Measurements from ENCODE around the gene ADAMTSL5.

Gene ADAMTSL5

DNA sequence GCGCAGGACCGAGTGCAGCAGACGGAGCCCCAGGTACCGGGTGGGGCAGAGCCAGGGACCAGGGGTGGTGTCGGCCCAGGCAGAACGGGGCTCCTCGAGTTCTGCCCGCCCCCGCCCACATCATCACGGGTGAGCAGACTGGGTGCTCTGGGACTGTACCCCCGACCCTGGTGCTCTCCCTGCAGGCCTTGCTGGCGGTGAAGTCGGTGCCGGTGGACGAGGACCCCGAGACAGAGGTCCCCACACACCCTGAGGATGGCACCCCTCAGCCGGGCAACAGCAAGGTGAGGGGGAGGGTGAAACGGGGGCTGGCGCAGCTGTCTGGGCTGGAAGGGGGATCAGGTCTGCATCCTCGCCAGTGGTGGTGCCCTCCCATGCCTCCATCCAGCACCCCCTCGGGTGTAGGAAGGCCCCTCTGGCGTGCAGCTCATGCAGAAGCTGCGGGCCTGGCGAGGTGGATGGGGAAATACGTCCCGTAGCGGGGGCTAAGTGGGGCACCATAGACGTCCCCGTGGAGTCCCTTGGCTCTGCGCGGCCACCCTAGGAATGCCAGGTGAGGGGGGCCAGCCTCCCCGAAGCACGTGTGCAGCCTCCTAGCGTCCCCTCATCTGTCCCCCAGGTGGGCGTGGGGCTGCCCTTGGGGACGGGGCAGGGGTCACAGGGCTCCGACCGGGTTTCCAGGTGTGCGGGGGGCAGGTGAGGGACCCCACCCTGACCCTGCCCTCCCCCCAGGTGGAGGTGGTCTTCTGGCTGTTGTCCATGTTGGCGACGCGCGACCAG, 56.5 kb downstream of the ADAMTSL5 start:
- Histone ChIP-seq H3K36me3 (ENCODE audit: low read depth) (no peaks in the 10 kb centered on the region), H3K4me1 (ENCODE audit: insufficient read depth, poor library complexity, severe bottlenecking) (no peaks in the 10 kb centered on the region), H3K4me3 (ENCODE audit: severe bottlenecking) (no peak overlapping the region), H3K27me3 (ENCODE audit: insufficient read depth, poor library complexity, severe bottlenecking) (peaks cover 45% of the 10 kb centered on the region), H3K27ac (ENCODE audit: poor library complexity, severe bottlenecking) (no peak overlapping the region), H3K9me3 (ENCODE audit: severe bottlenecking) (no peaks in the 10 kb centered on the region)
- ATAC-seq (ENCODE audit: low read depth) (no peak), DNase-seq (ENCODE audit: low spot score) (no peak)
- TF ChIP-seq, protein P1, sequence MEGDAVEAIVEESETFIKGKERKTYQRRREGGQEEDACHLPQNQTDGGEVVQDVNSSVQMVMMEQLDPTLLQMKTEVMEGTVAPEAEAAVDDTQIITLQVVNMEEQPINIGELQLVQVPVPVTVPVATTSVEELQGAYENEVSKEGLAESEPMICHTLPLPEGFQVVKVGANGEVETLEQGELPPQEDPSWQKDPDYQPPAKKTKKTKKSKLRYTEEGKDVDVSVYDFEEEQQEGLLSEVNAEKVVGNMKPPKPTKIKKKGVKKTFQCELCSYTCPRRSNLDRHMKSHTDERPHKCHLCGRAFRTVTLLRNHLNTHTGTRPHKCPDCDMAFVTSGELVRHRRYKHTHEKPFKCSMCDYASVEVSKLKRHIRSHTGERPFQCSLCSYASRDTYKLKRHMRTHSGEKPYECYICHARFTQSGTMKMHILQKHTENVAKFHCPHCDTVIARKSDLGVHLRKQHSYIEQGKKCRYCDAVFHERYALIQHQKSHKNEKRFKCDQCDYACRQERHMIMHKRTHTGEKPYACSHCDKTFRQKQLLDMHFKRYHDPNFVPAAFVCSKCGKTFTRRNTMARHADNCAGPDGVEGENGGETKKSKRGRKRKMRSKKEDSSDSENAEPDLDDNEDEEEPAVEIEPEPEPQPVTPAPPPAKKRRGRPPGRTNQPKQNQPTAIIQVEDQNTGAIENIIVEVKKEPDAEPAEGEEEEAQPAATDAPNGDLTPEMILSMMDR (IDR thresholded peaks at IDR 0.05; ENCODE audit: poor library complexity, severe bottlenecking): no peak

DNA sequence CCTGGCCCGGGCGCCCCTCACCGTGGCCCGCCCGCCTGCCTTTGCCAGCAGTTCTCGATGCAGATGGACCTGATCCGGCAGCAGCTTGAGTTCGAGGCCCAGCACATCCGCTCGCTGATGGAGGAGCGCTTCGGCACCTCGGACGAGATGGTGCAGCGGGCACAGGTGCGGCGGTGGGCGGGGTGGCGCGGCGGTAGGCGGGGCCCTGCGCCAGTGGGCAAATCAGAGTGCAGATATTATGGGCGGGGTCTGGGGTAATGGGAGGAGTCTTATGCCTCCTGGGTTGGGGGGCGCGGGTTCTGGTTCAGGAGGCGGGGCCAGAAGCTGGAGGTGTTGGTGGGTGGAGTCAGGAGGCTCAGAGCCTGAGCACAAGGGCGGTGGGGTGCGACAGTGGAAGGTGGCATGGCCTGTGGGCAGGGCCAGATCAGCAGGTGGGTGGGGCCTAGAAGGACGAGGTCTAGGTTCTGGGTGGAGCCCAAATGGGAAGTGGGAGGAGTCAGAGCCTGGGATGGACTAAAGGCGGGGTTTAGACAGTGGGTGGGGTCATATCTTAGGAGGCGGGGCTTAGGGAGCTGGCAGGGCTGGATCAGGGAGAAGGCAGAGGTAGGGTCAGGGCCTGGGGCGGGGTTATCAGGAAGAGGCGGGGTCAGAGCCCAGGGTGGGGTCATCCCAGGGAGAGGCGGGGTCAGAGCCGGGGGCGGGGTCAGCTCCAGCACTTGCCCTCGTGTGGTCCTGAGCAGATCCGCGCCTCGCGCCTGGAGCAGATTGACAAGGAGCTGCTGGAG, 57.3 kb downstream of the ADAMTSL5 start:
- Histone ChIP-seq H3K4me1 (ENCODE audit: insufficient read depth, poor library complexity, severe bottlenecking) (no peaks in the 10 kb centered on the region), H3K27me3 (ENCODE audit: insufficient read depth, poor library complexity, severe bottlenecking) (peaks cover 53% of the 10 kb centered on the region), H3K27ac (ENCODE audit: poor library complexity, severe bottlenecking) (no peak overlapping the region), H3K9me3 (ENCODE audit: severe bottlenecking) (no peaks in the 10 kb centered on the region), H3K4me3 (ENCODE audit: severe bottlenecking) (no peak overlapping the region), H3K36me3 (ENCODE audit: low read depth) (no peaks in the 10 kb centered on the region)
- peak; percentile 66 for ATAC-seq (ENCODE audit: low read depth)
- TF ChIP-seq, protein P1 (IDR thresholded peaks at IDR 0.05; ENCODE audit: poor library complexity, severe bottlenecking): no peak
- no peak for DNase-seq (ENCODE audit: low spot score)

All from RWPE2 (cell line).